PFSK-1 (cell line): Measurements from ENCODE around the gene SNAI1.

Source experiments
- FOXP2 ChIP-seq: optimal IDR thresholded peaks from 2 replicates; pipeline ENCODE3; 2011; ENCODE audit warnings: borderline replicate concordance, control low read depth, inconsistent platforms; ENCODE audit not compliant: insufficient read depth; ENCODE audit errors: extremely low read length, extremely low read depth
- POLR2AphosphoS5 ChIP-seq: IDR thresholded peaks from 2 replicates; pipeline ENCODE4 v1.6.1; 2012; ENCODE audit warnings: low read depth, mild to moderate bottlenecking, control low read depth, low read length, moderate library complexity
- REST ChIP-seq, 2 experiments: IDR thresholded peaks; 2 replicates each; pipeline versions ENCODE4 v1.6.1 to v1.8.0; 2011 to 2012; ENCODE audit warnings: low read depth in 2 of 2, low read length in 2 of 2, control low read depth in 1 of 2, inconsistent platforms in 1 of 2, mild to moderate bottlenecking in 1 of 2, moderate library complexity in 1 of 2; ENCODE audit not compliant: insufficient read depth in 1 of 2
- SIN3A ChIP-seq: IDR thresholded peaks from 2 replicates; pipeline ENCODE4 v1.6.1; 2012; ENCODE audit warnings: mild to moderate bottlenecking, low read length, moderate library complexity, borderline replicate concordance; ENCODE audit not compliant: insufficient read depth
- TAF1 ChIP-seq: IDR thresholded peaks from 2 replicates; pipeline ENCODE4 v1.6.1; 2012; ENCODE audit warnings: low read length, control low read depth, borderline replicate concordance; ENCODE audit not compliant: insufficient read depth

GRCh38 chr20:49969234-49969633 lies 13.5 kb upstream of the SNAI1 start:
- no peak for TF ChIP-seq SIN3A
- no peak for TF ChIP-seq TAF1
- no peak for TF ChIP-seq FOXP2
- TF ChIP-seq REST (IDR thresholded peaks at IDR 0.05; ENCODE audit: insufficient read depth in 1 of 2, low read depth in 2 of 2, low read length in 2 of 2), result no peak
- TF ChIP-seq POLR2AphosphoS5, result no peak
